GM21737 (cell line): ENCODE measurements around the gene NDEL1.

ENCODE experiments used
- ATAC-seq: cut with Tn5 transposase; IDR thresholded peaks from one replicate; pipeline ENCODE4 v1.9.1; 2021; ENCODE audit warnings: mild to moderate bottlenecking, moderate library complexity; ENCODE audit not compliant: unreplicated experiment

NDEL1 gene

DNA sequence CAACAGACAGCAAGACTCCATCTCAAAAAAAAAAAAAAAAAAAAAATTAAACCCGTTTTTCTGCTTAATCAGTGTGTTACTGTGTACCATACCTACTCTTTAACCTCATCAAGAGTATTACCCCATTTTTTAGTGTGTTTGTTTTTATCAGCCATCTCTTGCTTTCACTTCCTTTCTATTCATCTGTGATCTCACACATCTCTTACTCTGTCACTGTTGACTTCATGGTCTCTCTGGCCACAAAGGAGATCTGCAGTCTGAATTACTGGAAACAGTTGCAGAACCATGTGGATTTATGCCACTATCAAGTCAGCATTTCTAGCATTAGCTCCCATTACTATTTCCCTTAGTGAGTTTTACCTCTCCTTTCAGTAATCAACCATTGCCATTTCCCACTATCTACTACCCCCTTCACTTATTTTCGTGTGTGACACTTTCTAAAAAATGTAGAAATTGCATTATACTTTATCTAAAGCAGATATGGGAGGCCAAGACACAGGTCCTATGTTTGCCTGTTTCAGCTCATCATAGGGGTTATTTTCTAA, 20.1 kb downstream of the NDEL1 start:
- no peak for ATAC-seq

DNA sequence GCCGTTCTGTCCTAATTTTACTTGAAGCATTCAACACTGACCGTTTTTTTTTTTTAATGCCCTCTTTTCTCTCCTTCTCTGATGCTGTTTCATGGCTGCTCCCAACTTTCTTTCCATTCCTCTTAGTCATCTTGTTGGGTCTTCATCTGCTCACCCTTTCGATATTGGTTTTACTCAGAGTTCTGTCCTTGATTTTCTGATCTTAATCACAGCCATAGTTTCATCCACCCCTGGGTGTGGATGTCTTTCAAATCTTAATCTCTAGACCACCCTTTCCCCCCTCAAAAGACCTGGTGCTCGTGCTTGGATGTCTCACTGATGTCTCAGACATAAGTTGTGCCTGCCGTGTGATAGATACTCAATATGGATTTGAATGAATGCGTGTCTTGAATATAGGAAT, 22.4 kb downstream of the NDEL1 start:
- ATAC-seq: no peak

DNA sequence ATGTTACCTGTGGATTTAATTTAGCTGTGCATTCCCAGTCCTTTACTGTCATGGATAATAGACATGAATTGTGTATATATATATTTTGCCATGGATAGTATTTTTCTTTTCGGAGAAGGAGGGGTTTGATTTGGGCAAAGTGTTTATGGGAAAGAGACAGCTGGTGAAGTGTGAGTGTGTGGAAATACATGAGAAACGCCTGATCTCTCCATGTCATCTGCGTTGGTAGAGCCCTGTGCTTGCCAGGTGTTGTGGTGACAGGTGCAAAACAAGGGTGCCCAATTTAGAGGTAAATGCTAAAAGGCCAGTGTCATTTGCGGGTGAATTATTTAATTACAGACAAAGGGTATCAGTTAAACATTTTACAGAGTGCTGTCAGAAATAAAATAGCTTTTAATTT, 23.4 kb downstream of the NDEL1 start:
- no peak for ATAC-seq

DNA sequence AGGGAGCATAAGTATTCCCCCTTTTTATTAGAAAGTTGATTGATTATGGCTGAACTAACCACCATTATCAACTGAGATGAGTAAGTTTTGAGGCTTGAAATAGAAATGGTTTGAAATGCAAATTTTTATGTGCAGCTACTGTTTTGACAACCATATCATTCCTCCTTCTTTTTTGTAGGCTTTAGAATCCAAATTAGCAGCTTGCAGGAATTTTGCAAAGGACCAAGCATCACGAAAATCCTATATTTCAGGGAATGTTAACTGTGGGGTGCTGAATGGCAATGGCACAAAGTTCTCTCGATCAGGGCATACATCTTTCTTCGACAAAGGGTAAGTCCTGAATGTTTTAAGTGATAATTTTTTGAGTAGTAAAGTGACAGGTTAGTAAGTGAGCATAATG, 24.1 kb downstream of the NDEL1 start:
- ATAC-seq: no peak

DNA sequence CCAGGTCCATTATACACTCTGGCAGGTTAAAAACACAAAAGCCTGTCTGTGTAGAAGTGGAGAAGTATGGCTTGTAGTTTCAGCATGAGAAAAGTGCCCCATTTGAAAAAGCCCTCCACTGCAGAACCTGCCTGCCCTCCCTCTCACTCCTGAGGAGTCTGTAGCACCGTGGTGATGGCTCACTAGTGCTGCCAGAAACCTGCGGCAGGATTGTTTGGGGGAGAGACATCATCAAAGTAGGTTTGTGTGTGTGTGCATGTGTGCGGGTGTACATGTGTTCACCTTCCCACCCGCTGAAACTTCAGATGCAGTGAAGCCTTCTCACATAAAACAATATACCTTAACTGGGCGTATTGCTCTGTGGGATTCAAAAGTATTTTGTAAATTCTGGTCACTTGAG, 26.9 kb downstream of the NDEL1 start:
- ATAC-seq: no peak

DNA sequence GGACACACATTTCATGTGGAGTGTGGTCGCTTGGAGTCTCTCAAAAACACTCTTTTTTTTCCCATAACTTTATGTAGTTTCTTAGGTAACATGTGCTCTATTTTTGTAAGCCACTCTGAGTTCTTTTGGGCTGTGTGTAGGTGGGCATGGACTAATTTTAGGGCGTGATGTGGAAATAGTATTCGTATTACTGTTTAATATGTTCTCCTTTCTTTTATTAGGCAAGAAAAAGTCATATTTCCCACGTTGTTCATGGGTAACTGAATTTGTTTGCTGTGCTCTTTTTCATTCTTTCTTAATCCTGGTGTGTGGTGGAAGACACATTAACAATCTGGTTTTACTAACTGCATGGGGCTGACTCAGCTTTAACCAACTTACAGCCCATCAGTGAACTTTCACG, 27.4 kb downstream of the NDEL1 start:
- no peak for ATAC-seq

DNA sequence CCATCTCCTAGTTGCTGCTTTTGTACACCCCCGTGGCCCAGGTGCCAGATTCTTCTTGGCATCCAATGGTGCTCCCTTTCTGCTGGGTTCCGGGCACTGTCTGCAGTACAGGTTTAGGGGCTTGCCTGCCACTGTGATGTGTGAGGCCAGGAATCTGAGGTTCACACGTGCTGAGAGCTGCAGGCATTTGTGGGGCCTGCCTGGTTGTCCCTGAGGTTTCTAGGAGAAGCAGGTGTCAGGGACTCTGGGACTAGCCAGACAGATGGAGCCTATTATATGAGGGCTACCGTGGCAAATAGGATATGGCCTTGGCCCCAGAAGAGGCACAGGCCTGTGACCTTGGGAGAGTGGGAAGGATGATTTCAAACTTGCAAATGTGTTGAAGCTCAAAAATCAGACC, 29.3 kb downstream of the NDEL1 start:
- ATAC-seq: no peak

DNA sequence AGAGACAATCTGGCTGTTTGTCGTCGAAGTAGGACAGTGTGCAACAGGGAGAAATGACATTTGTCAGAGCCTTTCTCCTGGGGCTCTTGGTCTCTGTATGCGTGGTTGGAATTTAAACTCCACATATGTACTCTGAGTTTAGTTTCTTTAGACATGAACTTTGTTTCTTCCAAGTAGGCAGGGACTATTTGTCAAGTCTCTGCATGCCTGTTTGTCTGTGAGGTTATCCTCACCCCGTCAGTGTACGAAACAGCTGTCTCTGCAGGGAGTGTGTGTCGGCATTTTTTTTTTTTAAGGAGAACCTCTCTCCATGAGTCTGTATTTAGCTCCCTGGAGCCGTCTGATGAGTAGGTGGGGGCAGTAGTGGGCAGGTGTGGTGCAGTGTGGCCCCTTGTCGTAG, 29.7 kb downstream of the NDEL1 start:
- no peak for ATAC-seq

DNA sequence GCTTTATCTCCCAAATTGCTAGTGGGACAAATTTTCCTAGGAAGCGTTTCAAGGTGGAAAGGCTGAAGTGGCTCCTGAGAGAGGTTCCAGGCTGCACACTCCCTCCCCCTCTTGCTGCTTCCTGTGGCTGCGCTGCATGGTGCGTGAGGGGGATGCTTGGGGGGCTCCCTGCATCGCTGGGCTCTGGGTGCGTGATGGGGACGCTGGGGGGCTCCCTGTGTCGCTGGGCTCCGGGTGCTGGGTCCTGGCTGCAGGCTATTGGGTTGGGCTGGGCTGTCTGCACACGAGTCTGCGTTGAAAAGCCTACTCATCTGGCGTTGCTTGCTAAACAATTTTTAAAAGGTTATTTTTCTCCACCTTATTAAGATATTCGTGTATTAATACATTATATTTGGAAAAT, 30.1 kb downstream of the NDEL1 start:
- ATAC-seq: no peak

DNA sequence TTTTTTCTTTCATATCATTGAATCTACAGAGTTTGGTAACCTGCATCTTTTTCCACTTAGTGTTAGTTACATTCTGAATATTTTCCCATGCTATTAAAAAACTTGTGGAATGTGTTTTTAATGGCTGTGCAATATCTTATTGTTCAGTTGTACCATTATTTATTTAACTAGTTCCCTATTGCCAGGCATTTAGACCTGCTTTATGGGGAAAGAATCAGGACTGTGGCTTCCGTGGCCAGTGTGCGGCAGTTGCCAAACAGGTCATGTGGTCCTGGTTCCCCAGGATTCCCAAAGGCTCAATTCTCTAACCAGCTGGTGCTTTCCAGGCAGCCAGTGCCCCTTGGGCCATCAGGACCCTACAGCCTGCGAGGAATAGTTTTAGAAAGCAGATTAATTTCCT, 30.8 kb downstream of the NDEL1 start:
- ATAC-seq: no peak

DNA sequence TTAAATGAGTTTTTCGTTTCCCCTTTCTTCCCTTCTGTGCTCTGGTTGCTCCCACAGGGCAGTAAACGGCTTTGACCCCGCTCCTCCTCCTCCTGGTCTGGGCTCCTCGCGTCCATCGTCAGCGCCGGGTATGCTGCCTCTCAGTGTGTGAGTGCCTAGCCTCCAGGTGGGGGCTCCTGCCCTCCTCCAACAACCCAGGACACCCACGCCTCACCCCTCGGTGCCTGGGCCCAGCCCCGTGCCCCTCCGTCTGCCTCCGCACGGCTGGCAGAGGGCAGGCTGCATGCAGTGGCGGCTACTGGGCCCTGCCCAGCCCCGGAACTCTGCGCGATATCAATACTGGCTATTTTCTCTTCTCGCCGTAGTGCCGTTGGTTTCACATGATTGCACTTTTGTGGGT, 31.2 kb downstream of the NDEL1 start:
- ATAC-seq: no peak

DNA sequence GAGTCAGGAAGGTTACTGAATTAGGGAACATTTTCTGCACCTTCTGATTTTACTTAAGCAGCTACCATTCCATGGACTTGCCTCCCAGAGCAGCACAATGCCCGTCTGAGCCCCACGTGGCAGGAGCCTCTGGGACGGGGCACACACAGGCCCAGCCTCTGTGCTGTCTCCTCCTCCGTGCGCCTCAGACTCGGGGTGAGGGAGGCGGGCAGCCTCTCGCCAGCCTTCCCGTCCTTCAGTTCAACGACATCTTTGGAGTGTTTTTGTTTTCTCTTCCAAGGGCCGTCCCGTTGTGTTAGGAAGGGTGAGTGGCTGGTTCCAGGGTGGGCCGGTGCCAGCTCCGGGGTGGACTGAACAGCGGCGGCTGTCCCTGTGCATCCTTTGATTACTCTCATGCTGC, 31.8 kb downstream of the NDEL1 start:
- no peak for ATAC-seq

DNA sequence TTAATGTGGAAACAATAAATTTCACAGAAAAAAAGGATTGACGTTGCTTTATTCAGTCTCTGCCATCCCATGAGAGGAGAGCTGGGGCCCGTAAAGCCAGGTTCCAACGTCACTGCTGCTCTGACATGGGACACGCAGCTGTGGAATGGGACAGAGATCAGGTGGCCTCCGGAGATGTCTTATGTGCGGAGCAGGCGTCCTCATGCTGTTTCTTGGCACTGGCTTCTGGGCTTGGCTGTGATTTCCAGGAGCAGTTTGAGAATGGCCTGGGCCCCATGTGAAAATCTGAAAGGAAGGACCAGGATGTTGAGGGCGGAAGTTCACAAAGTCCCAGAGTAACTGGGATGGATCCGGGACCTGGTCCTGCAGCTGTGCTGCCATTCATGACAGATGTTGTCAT, 32.4 kb downstream of the NDEL1 start:
- ATAC-seq: no peak

DNA sequence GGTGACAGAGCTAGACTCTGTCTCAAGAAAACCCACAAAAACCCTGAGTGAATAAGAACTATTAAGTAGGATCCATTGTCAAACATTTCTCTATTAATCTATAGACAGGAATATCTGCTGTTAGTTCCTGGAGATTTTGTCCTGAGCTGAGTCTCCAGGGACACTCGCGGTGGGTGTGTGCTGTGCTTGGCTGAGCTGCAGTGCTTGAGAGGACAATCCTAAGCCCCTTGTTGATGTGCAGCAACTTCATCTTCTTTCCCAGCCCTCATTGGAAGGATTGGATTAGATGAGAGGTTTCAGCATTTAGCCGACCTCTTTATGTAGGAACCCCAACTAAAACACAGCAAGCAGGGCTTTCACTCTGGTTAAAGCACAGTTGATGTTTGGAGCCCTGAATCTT, 33.3 kb downstream of the NDEL1 start:
- ATAC-seq: no peak

DNA sequence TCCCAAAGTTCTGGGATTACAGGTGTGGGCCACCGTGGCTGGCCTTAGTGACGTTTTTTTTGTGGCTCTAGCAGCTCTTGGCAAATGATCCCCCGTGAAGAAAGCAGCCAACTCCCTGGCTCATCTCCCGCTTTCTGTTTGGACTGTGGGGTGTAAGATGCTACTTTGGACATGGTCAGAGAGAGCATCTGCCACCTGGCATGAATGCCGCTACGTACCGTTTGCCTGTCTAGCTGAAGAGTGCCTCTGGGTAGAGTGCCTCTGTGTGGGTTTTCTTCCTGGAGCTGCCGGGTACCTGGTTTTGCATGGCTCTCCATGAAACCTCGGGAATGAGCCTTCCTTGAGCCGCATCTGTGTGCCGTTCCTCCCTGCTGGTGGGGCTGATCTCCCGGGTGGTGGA, 34.3 kb downstream of the NDEL1 start:
- no peak for ATAC-seq

DNA sequence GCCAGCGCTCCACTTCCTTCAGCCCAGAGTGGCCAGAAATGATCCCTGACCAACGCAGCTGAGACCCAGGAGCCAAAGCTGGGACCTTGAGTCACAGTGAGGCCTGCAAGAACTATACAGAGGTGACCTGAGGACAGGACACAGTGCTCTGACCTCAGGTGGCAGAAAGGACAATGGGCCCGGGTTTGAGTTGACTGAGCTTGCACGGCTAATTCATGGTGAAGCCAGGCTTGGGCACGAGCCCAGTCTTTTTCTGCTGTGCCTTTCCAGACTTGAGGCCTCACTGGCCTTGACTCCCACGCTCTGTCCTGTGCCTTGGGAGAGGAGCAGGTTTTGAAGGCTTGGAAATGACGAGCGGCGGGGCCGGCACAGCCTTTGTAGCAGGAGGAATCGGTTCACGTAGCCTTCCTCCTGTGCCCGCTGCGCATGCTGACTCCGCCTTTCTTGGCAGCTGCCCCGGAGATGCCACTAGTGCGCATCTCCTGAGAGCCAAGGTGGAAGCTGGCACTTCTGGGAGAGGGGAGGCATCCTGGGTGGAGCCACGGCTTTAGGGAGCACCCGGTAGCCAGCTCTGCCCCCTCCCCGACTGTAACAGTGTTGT, 34.9 kb downstream of the NDEL1 start:
- ATAC-seq: no peak

DNA sequence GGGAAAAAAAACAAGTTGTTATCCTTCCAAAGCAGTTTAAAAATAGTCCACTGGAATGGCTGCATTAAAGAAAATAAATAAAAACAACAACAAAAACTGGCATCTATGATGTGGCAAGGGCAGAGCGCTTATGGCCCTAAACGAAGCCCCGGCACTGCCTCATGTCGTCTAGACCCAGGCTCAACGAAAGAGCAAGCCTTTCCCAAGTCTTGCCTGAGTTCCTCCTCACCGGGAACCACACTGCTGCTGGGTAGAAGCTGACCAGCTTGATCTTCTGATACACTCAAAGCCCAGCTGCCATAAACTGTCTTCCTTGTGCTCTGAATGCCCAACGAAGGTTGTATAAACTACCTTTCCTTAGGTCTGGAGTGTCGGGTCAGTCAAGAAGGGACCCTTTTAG, 37.0 kb downstream of the NDEL1 start:
- ATAC-seq: no peak

DNA sequence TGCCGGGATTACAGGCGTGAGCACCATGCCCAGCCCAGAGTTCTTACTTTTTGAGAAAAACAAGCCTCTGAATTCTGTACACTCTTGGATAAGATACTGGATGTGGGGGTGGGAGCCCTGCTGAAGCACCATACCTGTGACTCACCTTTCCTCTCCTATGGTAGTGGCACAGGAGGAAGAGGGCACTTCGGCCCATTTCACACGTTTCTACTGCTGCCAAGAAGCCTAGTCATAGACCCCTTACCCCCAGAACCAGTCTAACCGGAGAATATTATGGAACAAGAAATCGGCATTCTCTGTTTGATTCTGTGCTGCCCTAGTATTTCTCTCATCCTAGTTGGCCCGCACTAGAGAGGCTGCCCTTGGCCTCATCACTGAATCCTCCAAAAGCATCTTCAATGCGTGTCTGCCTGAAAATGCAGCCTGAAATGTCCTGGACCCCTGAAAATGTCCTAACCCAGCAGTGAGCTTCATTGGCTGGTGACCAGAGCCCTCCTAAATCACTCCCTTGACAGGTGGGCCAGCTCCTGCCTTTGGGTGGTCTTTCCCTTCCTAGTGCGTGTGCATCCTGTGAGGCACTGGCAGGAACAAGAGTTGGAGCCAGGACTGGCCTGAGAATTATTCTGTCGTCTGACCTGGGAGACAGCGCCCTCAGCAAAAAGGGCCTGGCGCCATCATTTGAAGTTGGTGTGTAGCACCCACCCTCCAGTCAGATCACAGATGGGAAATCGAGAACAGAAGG, 37.9 kb downstream of the NDEL1 start:
- no peak for ATAC-seq

DNA sequence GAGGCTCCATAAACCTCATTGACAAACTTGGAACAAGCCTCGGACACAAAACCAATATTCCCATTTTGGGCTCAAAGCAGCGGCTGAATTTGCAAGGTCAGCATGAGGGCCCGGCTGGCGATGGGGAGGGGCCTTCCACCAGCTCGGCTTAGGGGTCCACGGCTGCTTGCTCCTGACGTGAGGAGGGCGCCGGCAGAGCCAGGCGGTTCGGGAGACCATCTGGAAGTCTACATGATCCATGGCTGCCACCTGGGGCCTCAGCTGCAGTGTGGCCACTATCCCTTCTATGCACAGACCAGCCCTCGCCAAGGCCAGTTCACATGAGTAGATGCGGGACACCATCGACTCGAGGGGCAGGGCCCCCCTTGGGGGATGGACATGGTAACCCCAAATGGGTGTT, 39.1 kb downstream of the NDEL1 start:
- ATAC-seq: no peak

DNA sequence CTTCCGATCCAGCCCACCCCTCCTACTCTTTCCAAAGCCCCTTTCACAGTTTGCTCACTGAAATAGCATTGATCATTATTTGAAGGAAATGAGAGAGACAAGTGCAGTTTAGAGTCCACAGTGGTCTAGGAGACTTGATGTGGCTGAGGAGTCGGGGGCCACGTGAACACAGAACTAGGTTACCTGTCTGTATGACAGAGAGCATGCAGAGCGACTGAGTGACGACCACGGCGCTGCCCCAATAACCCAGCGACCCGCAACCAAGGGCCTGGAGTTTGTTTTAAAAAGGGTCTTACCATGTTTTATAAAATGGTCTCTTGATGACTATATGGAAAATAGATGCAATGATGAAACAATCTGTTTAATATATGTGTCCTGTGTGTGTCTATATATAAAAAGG, 39.5 kb downstream of the NDEL1 start:
- ATAC-seq: no peak

DNA sequence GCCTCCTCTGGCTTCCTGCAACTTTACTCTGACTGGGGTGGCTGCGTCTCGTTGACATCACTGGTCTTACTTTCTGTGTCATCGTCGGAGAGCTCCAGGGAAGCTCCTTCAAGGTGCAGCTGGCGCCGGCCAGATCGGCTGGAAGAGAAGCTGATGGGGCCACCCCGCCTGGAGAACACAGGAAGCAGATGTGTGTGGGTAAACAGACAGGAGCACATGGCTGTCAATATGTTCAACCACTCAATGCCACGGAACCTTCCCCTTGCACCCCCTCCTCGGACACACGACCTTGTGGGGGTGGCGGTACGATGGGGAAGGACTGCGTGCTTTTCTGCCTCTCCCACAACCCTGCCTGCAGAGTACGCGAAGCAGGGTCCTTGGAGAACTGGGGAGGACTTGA, 40.1 kb downstream of the NDEL1 start:
- no peak for ATAC-seq

DNA sequence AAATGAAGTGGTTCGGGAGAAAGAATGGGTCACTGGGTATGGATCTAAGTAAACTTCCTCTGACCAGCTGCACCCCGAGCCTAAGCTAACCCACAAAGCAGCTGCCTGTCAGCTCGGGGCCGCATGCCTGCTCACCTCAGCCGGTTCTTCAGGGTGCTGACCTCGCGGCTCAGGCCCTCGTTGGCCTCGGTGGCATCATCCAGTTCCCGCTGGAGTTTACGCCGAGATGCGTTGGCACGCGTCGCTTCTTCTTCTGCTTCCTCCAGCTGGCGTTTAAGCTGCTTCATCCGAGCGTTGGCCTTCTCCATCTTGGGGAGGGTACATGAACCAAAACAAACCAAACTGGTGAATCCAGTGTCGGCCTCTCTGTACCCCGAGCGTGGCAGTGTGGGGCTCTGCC, 41.1 kb downstream of the NDEL1 start:
- no peak for ATAC-seq

DNA sequence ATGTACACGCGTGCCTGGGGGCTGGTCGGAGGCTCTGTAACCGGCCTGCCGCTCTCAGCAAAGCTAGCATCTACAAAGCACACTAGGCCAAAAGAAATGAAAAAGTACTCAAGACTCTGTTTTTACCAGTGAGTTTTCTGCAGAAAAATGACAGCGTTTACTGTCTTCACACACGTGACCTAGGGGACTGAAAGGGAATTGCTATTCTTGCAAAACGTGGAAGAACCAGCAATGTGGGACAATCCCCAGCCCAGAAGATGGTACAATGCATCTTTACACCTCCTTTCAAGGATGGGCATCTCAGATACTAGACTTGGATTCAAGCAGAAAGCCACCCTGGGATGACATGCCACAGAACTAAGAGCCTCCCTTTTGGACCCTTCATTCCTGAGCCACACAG, 41.5 kb downstream of the NDEL1 start:
- no peak for ATAC-seq
